ENCODE results near the gene PRKCE. TPM values are rescaled to one million over a fixed set of nuclear protein-coding genes. Genes with fewer than 3 reads are reported as not detected.

PRKCE gene
- total and polyA plus RNA-seq, 3 donors from 2014 or later, result 27.4 to 35.8 (median 33.1) TPM

DNA sequence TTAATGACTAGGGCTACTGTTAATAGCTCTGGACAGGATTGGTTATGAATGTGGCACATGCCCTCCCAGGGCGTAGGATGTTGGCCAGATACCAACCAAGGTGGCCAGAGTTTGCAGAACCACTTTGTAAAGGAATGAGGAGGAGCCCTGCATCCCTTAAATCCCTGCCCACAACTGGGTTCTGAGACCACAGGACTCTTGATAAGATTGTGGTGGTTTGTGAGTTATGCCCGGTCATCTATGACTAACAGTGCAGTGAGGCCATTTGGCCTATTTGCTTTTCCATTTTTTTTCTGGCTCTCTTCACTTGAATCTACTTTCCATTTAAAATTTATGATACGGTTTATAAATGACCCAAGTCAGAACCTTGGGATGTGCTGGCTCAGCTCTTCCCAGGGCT is 294.5 kb downstream of the PRKCE start:
- TF ChIP-seq POLR2A (IDR thresholded peaks at IDR 0.05), result no peak
- TF ChIP-seq, protein P1, sequence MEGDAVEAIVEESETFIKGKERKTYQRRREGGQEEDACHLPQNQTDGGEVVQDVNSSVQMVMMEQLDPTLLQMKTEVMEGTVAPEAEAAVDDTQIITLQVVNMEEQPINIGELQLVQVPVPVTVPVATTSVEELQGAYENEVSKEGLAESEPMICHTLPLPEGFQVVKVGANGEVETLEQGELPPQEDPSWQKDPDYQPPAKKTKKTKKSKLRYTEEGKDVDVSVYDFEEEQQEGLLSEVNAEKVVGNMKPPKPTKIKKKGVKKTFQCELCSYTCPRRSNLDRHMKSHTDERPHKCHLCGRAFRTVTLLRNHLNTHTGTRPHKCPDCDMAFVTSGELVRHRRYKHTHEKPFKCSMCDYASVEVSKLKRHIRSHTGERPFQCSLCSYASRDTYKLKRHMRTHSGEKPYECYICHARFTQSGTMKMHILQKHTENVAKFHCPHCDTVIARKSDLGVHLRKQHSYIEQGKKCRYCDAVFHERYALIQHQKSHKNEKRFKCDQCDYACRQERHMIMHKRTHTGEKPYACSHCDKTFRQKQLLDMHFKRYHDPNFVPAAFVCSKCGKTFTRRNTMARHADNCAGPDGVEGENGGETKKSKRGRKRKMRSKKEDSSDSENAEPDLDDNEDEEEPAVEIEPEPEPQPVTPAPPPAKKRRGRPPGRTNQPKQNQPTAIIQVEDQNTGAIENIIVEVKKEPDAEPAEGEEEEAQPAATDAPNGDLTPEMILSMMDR (IDR thresholded peaks at IDR 0.05), result no peak
- no peaks in the 10 kb centered on the region for H3K36me3 ChIP-seq (ENCODE audit: low read depth, missing control alignments)
- no peaks in the 10 kb centered on the region for H3K4me1 ChIP-seq
- intact Hi-C loops (cut with DNase I; ENCODE audit: low total_unique reads), result no loop called here
- no peak overlapping the region for H3K4me3 ChIP-seq
- DNase-seq, result no peak
- WGBS, 2 donors, result 90 to 92% methylated on average over 3 of the region's 3 CpGs
- H3K9me3 ChIP-seq, result no peaks in the 10 kb centered on the region
- H3K27me3 ChIP-seq, result no peaks in the 10 kb centered on the region
- no peak overlapping the region for H3K27ac ChIP-seq

DNA sequence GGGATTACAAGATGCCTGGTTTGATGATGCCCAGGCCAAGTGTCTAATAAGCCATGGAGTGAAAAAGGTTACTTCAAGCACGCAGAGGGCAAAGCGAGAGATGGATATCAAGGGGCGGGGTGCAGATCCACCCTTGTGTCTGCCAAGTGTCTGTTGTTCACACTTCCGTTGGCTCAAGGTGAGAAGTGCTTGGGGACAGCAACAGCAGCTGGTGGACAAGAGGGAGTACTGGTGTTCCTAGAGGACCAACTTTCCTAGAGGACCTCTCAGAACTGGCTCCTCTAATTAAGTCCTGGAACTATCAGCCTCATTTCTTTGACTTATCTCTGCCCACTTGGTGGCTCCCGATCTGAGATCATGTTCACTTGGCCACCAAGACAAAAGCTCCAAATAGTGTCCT is 299.1 kb downstream of the PRKCE start:
- H3K9me3 ChIP-seq, result no peaks in the 10 kb centered on the region
- no peak overlapping the region for H3K27ac ChIP-seq
- no peak for TF ChIP-seq POLR2A (IDR thresholded peaks at IDR 0.05)
- TF ChIP-seq, protein P1 (IDR thresholded peaks at IDR 0.05), result no peak
- no peak overlapping the region for H3K4me3 ChIP-seq
- H3K4me1 ChIP-seq, result no peaks in the 10 kb centered on the region
- no peaks in the 10 kb centered on the region for H3K27me3 ChIP-seq
- no peak for DNase-seq
- intact Hi-C loops (cut with DNase I; ENCODE audit: low total_unique reads), result no loop called here
- no peaks in the 10 kb centered on the region for H3K36me3 ChIP-seq (ENCODE audit: low read depth, missing control alignments)
- WGBS, 2 donors, result 61 to 74% methylated on average over 5 of the region's 5 CpGs

DNA sequence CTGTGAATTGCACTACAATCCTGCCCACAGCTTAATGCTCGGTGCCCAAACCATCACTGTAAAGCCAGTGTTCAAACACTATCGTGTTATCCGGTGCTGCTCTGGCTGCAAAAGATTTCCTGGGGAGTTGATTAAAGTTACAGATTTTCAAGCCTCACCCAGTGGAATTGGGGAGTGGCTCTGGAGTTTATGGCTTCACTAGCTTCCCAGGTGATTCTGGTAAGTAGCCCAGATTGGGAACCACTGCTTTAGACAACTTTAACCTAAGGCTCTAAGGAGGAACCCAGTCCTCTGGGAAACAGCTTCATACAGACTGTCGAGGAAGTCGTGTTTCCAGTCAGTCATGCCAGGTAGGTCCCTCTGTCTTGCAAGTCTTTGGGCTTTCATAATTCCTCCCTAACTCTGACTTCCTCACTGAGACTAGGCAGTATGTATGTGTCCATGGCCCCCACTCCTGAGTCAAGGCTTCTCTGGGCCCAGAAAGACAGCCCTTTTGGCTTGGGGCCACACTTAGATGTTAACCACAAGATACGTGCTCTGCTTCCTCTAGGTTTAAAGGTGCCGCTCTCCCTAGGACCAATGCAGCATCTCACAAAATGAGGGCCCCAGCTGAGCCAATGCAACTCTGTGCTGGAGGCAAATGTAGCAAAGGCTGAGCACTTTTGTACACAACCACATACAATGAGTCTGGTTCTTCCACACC is 299.7 kb downstream of the PRKCE start:
- WGBS, 2 donors, result 87 to 94% methylated on average over 5 to 7 of the region's 7 CpGs

DNA sequence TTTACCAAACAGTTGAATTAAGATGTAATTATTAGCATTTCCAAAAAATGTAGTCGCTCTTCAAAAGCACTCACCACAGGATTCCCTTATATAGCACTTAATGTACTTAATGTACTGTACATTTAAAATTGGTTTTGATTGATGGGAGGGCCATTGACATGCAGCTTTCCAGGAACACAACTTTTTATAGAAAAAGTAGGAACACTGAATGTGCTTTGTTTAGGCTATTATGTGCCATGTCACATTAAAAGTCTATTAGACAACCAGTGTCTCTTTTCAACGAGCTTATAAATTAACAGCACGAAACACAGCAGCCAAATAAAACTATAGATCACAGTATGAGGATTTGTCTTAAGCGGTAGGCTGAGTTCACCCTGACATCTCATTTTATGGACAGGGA is 301.1 kb downstream of the PRKCE start:
- intact Hi-C loops (cut with DNase I; ENCODE audit: low total_unique reads), result no loop called here
- no peak for DNase-seq
- Histone ChIP-seq H3K4me1 (no peaks in the 10 kb centered on the region), H3K27ac (no peak overlapping the region), H3K4me3 (no peak overlapping the region), H3K27me3 (no peaks in the 10 kb centered on the region), H3K9me3 (no peaks in the 10 kb centered on the region), H3K36me3 (ENCODE audit: low read depth, missing control alignments) (no peaks in the 10 kb centered on the region)
- no peak for TF ChIP-seq POLR2A (IDR thresholded peaks at IDR 0.05)
- TF ChIP-seq, protein P1 (IDR thresholded peaks at IDR 0.05), result no peak
- whole genome bisulfite sequencing, 2 donors, result 92 to 93% methylated on average over 4 of the region's 4 CpGs

More for the DNA sequence above, 299.7 kb downstream of the PRKCE start:
- TF ChIP-seq, protein P1 (IDR thresholded peaks at IDR 0.05), result no peak
- TF ChIP-seq POLR2A (IDR thresholded peaks at IDR 0.05), result no peak
- H3K36me3 ChIP-seq (ENCODE audit: low read depth, missing control alignments), result no peaks in the 10 kb centered on the region
- no peaks in the 10 kb centered on the region for H3K27me3 ChIP-seq
- no peak for DNase-seq
- no peaks in the 10 kb centered on the region for H3K4me1 ChIP-seq
- no peaks in the 10 kb centered on the region for H3K9me3 ChIP-seq
- H3K4me3 ChIP-seq, result no peak overlapping the region
- intact Hi-C loops (cut with DNase I; ENCODE audit: low total_unique reads), result no loop called here
- H3K27ac ChIP-seq, result no peak overlapping the region
